Tibial nerve (tissue), 4 donors: Measurements from ENCODE around the gene CPZ.

ENCODE experiments used
- EP300 ChIP-seq, 2 donors: sonication (generic); formaldehyde crosslinking; IDR thresholded peaks; one replicate each; pipeline ENCODE4 v1.6.1; 2017; ENCODE audit warnings: antibody characterized with exemption in 2 of 2, mild to moderate bottlenecking in 1 of 2
- POLR2A ChIP-seq, 2 donors: fragments of 450-650 bp; IDR thresholded peaks; one replicate each; pipeline ENCODE4 v1.6.1; 2017; ENCODE audit warnings: antibody characterized with exemption in 2 of 2, mild to moderate bottlenecking in 2 of 2, moderate library complexity in 2 of 2
- TF ChIP-seq, protein P1 (sequence below), 5 experiments: fragments of 200-600 bp in 3 of 5; fragments of 450-650 bp in 2 of 5; sonication (generic) in 3 of 5; IDR thresholded peaks; one replicate each; pipeline ENCODE4 v1.5.1; 2016 to 2019; ENCODE audit warnings: antibody characterized with exemption in 5 of 5, mild to moderate bottlenecking in 3 of 5, moderate library complexity in 2 of 5

DNA sequence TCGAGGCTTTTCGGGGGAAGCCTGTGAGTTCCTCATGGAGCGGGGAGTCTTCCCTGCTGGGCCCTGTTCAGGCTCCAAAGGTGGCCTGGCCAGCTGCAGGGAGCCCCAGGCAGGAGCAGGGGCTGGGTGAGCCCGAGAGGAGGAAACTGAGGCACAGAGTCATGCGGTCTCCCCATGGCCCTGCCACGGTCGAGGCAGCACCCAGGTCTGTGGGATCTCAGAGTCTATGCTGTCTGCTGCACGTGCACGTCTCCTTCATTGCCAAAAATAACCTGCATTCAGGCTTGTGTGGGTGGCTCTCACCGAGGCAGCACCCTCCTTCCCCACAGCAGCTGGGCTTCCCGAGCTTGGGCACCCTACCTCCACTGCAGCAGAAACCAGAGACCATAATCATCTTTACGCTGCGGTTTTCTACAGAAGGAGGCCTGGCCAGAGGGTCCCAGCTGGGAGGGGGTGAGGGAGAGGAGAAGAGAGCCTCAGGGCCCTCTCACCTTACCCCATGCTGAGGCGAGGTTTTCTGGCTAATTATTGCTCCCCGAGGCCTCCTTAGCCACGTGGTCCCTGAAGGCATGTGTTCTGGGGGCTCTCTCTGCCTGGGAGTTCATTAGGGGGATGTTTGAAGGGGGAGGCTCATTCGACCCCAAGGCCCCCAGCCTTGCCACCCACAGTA, 64.3 kb downstream of the CPZ start:
- TF ChIP-seq, protein P1, sequence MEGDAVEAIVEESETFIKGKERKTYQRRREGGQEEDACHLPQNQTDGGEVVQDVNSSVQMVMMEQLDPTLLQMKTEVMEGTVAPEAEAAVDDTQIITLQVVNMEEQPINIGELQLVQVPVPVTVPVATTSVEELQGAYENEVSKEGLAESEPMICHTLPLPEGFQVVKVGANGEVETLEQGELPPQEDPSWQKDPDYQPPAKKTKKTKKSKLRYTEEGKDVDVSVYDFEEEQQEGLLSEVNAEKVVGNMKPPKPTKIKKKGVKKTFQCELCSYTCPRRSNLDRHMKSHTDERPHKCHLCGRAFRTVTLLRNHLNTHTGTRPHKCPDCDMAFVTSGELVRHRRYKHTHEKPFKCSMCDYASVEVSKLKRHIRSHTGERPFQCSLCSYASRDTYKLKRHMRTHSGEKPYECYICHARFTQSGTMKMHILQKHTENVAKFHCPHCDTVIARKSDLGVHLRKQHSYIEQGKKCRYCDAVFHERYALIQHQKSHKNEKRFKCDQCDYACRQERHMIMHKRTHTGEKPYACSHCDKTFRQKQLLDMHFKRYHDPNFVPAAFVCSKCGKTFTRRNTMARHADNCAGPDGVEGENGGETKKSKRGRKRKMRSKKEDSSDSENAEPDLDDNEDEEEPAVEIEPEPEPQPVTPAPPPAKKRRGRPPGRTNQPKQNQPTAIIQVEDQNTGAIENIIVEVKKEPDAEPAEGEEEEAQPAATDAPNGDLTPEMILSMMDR (IDR thresholded peaks at IDR 0.05) = no peak
- TF ChIP-seq EP300 (IDR thresholded peaks at IDR 0.05) (no peak), POLR2A (IDR thresholded peaks at IDR 0.05) (no peak)
